ENCODE data around the gene IFNLR1.
A peak's percentile ranks its signal among the peaks of the same experiment; 100 is the strongest.

The IFNLR1 gene

GRCh38 chr1:24133819-24134218, 53.3 kb downstream of the IFNLR1 start:
- intact Hi-C loops (cut with DNase I): no loop called here
- no peak for DNase-seq

- no peak for DNase-seq
- intact Hi-C loops (cut with DNase I): no loop called here
Observed at GRCh38 chr1:24130385-24130784, 56.7 kb downstream of the IFNLR1 start.

GRCh38 chr1:24127801-24128363, 59.2 kb downstream of the IFNLR1 start:
- intact Hi-C loops (cut with DNase I): no loop called here
- peak in 1 of 42 donors; percentile 7 for DNase-seq

GRCh38 chr1:24127134-24127800, 59.8 kb downstream of the IFNLR1 start:
- no peak for DNase-seq
- intact Hi-C loops (cut with DNase I): no loop called here

- DNase-seq: no peak
- intact Hi-C loops (cut with DNase I): no loop called here
Observed at GRCh38 chr1:24126672-24127023, 60.4 kb downstream of the IFNLR1 start.

GRCh38 chr1:24126018-24126671, 60.9 kb downstream of the IFNLR1 start:
- intact Hi-C loops (cut with DNase I): no loop called here
- peak in 2 of 42 donors; percentile 5 to 44 for DNase-seq

GRCh38 chr1:24125456-24125855, 61.6 kb downstream of the IFNLR1 start:
- DNase-seq: no peak
- intact Hi-C loops (cut with DNase I): no loop called here

GRCh38 chr1:24124980-24125379, 62.1 kb downstream of the IFNLR1 start:
- no peak for DNase-seq

GRCh38 chr1:24123611-24124010, 63.5 kb downstream of the IFNLR1 start:
- intact Hi-C loops (cut with DNase I): no loop called here
- no peak for DNase-seq

More at GRCh38 chr1:24124980-24125379, 62.1 kb downstream of the IFNLR1 start:
- intact Hi-C loops (cut with DNase I): no loop called here

GRCh38 chr1:24122776-24123175, 64.3 kb downstream of the IFNLR1 start:
- no peak for DNase-seq
- intact Hi-C loops (cut with DNase I): no loop called here

- no peak for DNase-seq
- intact Hi-C loops (cut with DNase I): no loop called here
Observed at GRCh38 chr1:24121406-24121805, 65.7 kb downstream of the IFNLR1 start.

GRCh38 chr1:24120965-24121364, 66.1 kb downstream of the IFNLR1 start:
- no peak for DNase-seq
- intact Hi-C loops (cut with DNase I): no loop called here

GRCh38 chr1:24119859-24120756, 67.0 kb downstream of the IFNLR1 start:
- intact Hi-C loops (cut with DNase I): no loop called here
- DNase-seq: no peak

- intact Hi-C loops (cut with DNase I): no loop called here
- no peak for DNase-seq
Observed at GRCh38 chr1:24119489-24119858, 67.6 kb downstream of the IFNLR1 start.

GRCh38 chr1:24118410-24119242, 68.5 kb downstream of the IFNLR1 start:
- intact Hi-C loops (cut with DNase I): no loop called here
- no peak for DNase-seq

- no peak for DNase-seq
- intact Hi-C loops (cut with DNase I): no loop called here
Observed at GRCh38 chr1:24117722-24118409, 69.2 kb downstream of the IFNLR1 start.

- intact Hi-C loops (cut with DNase I): no loop called here
- no peak for DNase-seq
Observed at GRCh38 chr1:24117132-24117531, 70.0 kb downstream of the IFNLR1 start.

- intact Hi-C loops (cut with DNase I): no loop called here
- DNase-seq: no peak
Observed at GRCh38 chr1:24114753-24115152, 72.3 kb downstream of the IFNLR1 start.
